Calu3 (cell line): ENCODE data around the gene KIRREL3. TPM values are rescaled to one million over a fixed set of nuclear protein-coding genes. Genes with fewer than 3 reads are reported as not detected.

ENCODE experiments used
- BruUV-seq: library from RNA; stranded (reverse); fragments of 400-500 nt; replicated peaks from 2 replicates; lab custom pipeline; 2021; lab: Mats Ljungman, UMichigan
- CTCF ChIA-PET: fragments of 300-600 bp; sonication (Branson Sonifier 250); formaldehyde crosslinking; loops from one replicate; lab custom pipeline; 2022; ENCODE audit warnings: antibody characterized with exemption; lab: Charles Lee
- DNase-seq: peaks from one replicate; pipeline ENCODE4 v3.0.0; 2022
- H3K27ac Mint-ChIP-seq: one replicate; pipeline ENCODE4 v1.8.0; 2022; ENCODE audit warnings: mixed read lengths; ENCODE audit not compliant: unreplicated experiment
- H3K27me3 Mint-ChIP-seq: one replicate; pipeline ENCODE4 v1.8.0; 2022; ENCODE audit warnings: mixed read lengths; ENCODE audit not compliant: unreplicated experiment
- H3K36me3 Mint-ChIP-seq: one replicate; pipeline ENCODE4 v1.8.0; 2022; ENCODE audit warnings: mild to moderate bottlenecking, moderate library complexity, mixed read lengths; ENCODE audit not compliant: insufficient read depth, unreplicated experiment
- H3K4me1 Mint-ChIP-seq: one replicate; pipeline ENCODE4 v1.8.0; 2022; ENCODE audit warnings: mild to moderate bottlenecking, low read depth, mixed read lengths; ENCODE audit not compliant: unreplicated experiment
- H3K4me3 Mint-ChIP-seq: one replicate; pipeline ENCODE4 v1.8.0; 2022; ENCODE audit warnings: mild to moderate bottlenecking, low read depth, moderate library complexity, mixed read lengths; ENCODE audit not compliant: unreplicated experiment
- H3K9me3 Mint-ChIP-seq: one replicate; pipeline ENCODE4 v1.8.0; 2022; ENCODE audit warnings: low read depth, mixed read lengths; ENCODE audit not compliant: unreplicated experiment
- intact Hi-C: fragments of 100-400 bp; cut with micrococcal nuclease; formaldehyde crosslinking; loops from one replicate; pipeline ENCODE4 v1.10.0; 2022; ENCODE audit not compliant: unreplicated experiment
- total RNA-seq: library from RNA; stranded (reverse); gene quantifications from 2 replicates; pipeline ENCODE4 v1.2.3, GENCODE V29; 2022
- TF ChIP-seq, protein P1 (sequence below): fragments of 200-600 bp; IDR thresholded peaks from one replicate; pipeline ENCODE4 v1.8.0; 2022; ENCODE audit warnings: antibody characterized with exemption; ENCODE audit not compliant: unreplicated experiment

Gene KIRREL3
- total RNA-seq, 1 experiment from 2014 or later: 0.26 TPM

DNA sequence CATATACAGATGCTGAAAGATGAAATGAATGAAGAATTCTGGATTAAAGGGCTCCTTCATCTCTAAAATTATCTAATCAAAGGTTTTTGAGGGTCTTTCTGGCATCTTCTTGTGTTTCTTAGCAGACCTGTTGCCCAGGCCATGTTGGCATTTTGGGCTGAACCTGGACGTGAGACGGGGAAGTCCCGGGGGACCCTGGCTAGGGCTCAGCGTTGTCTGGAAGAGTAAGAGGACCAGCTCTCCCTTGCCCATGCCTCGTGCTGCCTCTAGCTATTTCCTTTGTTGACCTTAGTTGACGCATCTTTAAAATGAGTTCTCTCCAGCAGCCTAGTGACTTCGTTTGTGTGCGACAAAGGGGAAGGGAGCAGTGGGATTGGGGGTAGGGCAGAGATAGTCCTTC, 492.9 kb downstream of the KIRREL3 start:
- Mint-ChIP-seq H3K4me1 (no peaks in the 10 kb centered on the region), H3K9me3 (peaks cover 3% of the 10 kb centered on the region), H3K36me3 (no peaks in the 10 kb centered on the region), H3K27me3 (peaks cover 80% of the 10 kb centered on the region), H3K4me3 (no peak overlapping the region), H3K27ac (no peak overlapping the region)
- DNase-seq: no peak
- BruUV-seq: no TSS peak
- intact Hi-C loops: no loop called here
- TF ChIP-seq, protein P1, sequence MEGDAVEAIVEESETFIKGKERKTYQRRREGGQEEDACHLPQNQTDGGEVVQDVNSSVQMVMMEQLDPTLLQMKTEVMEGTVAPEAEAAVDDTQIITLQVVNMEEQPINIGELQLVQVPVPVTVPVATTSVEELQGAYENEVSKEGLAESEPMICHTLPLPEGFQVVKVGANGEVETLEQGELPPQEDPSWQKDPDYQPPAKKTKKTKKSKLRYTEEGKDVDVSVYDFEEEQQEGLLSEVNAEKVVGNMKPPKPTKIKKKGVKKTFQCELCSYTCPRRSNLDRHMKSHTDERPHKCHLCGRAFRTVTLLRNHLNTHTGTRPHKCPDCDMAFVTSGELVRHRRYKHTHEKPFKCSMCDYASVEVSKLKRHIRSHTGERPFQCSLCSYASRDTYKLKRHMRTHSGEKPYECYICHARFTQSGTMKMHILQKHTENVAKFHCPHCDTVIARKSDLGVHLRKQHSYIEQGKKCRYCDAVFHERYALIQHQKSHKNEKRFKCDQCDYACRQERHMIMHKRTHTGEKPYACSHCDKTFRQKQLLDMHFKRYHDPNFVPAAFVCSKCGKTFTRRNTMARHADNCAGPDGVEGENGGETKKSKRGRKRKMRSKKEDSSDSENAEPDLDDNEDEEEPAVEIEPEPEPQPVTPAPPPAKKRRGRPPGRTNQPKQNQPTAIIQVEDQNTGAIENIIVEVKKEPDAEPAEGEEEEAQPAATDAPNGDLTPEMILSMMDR: no peak
- CTCF ChIA-PET: no interaction called here

GRCh38 chr11:126506789-126507188, 493.8 kb downstream of the KIRREL3 start:
- intact Hi-C loops: no loop called here
- CTCF ChIA-PET: no interaction called here
- no TSS peak for BruUV-seq
- TF ChIP-seq, protein P1: no peak
- H3K4me1 Mint-ChIP-seq: no peaks in the 10 kb centered on the region
- no peak overlapping the region for H3K4me3 Mint-ChIP-seq
- peaks cover 80% of the 10 kb centered on the region for H3K27me3 Mint-ChIP-seq
- no peak for DNase-seq
- H3K9me3 Mint-ChIP-seq: peaks cover 3% of the 10 kb centered on the region
- no peak overlapping the region for H3K27ac Mint-ChIP-seq
- H3K36me3 Mint-ChIP-seq: no peaks in the 10 kb centered on the region

DNA sequence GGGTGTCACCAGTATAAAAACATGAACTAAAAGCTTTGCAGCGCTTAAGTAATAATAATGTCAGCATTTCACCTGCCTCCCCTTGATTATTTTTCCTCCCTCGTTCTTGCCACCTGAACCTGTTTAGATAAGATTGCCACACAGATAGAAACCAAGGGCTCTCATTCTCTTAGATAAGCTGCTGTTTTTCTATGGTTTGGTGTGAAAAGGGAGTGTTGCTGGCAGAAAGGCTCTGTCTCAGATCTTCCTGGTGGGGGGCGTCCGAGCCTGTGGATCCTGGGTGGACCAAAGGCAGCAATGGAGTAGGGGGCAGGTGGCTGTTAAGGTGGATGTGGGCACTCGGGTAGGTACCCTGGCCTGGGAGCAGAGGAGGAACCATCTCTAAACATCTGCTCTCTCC, 497.6 kb downstream of the KIRREL3 start:
- H3K9me3 Mint-ChIP-seq: peaks cover 3% of the 10 kb centered on the region
- H3K27ac Mint-ChIP-seq: no peak overlapping the region
- no peak overlapping the region for H3K4me3 Mint-ChIP-seq
- TF ChIP-seq, protein P1: no peak
- no peaks in the 10 kb centered on the region for H3K36me3 Mint-ChIP-seq
- CTCF ChIA-PET: no interaction called here
- intact Hi-C loops: no loop called here
- H3K4me1 Mint-ChIP-seq: no peaks in the 10 kb centered on the region
- no peak for DNase-seq
- H3K27me3 Mint-ChIP-seq: peaks cover 77% of the 10 kb centered on the region
- no TSS peak for BruUV-seq

DNA sequence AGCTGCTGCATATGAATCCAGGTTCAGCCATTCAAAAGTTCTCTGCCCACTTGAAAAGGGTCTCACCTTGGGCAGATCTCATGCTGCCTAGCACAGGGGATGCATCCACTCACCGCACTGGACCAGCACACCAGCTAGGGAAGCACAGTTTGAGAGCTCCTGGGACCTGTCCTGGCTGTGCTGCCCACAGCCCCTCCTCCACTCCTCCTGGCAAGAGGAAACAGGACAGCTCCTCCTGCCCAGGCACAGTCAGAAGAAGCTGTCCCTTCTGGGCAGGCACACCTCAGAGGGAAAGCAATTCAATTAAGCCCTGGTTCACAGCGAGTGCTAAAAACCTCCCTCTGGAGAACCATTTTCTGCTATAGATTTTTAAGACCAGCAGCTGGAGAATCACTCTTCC, 498.4 kb downstream of the KIRREL3 start:
- H3K4me3 Mint-ChIP-seq: no peak overlapping the region
- intact Hi-C loops: no loop called here
- peaks cover 77% of the 10 kb centered on the region for H3K27me3 Mint-ChIP-seq
- H3K36me3 Mint-ChIP-seq: no peaks in the 10 kb centered on the region
- H3K4me1 Mint-ChIP-seq: no peaks in the 10 kb centered on the region
- H3K27ac Mint-ChIP-seq: no peak overlapping the region
- H3K9me3 Mint-ChIP-seq: peaks cover 3% of the 10 kb centered on the region
- TF ChIP-seq, protein P1: no peak
- DNase-seq: no peak
- CTCF ChIA-PET: no interaction called here
- BruUV-seq: no TSS peak
